GM23338 (cell line): ENCODE results near the gene CXorf65. TPM values are rescaled to one million over a fixed set of nuclear protein-coding genes. Genes with fewer than 3 reads are reported as not detected.
A peak's percentile ranks its signal among the peaks of the same experiment; 100 is the strongest.

Experiments
- ATAC-seq: fragments of 200-7000 bp; cut with Tn5 transposase; 3 replicates; pipeline ENCODE4 v1.9.1; 2020
- DNase-seq: peaks from one replicate; pipeline ENCODE4 v3.0.0-alpha.2; 2015; ENCODE audit warnings: low spot score
- H2AFZ ChIP-seq: fragments of 200-600 bp; sonication (generic); 2 replicates; pipeline ENCODE4 v1.8.0; 2016; ENCODE audit warnings: antibody characterized with exemption, mild to moderate bottlenecking, moderate library complexity
- H3F3A ChIP-seq: fragments of 200-600 bp; sonication (generic); replicated peaks from 2 replicates; pipeline ENCODE4 v1.8.0; 2017; ENCODE audit warnings: antibody characterized with exemption, mixed run types, low read depth
- H3K27ac ChIP-seq: fragments of 200-600 bp; sonication (generic); 2 replicates; pipeline ENCODE4 v1.6.1; 2016; ENCODE audit warnings: low read depth
- H3K27me3 ChIP-seq: fragments of 200-600 bp; sonication (generic); 2 replicates; pipeline ENCODE4 v1.8.0; 2016; ENCODE audit warnings: mild to moderate bottlenecking, mixed run types, moderate library complexity; ENCODE audit not compliant: insufficient read depth
- H3K36me3 ChIP-seq: fragments of 200-600 bp; sonication (generic); 2 replicates; pipeline ENCODE4 v1.8.0; 2016; ENCODE audit warnings: mild to moderate bottlenecking; ENCODE audit not compliant: insufficient read depth
- H3K4me1 ChIP-seq: fragments of 200-600 bp; sonication (generic); 2 replicates; pipeline ENCODE4 v1.8.0; 2016; ENCODE audit warnings: mild to moderate bottlenecking, moderate library complexity; ENCODE audit not compliant: insufficient read depth
- H3K4me2 ChIP-seq: fragments of 200-600 bp; sonication (generic); 2 replicates; pipeline ENCODE4 v1.7.1; 2017; ENCODE audit warnings: mixed run types
- H3K4me3 ChIP-seq: fragments of 200-600 bp; sonication (generic); 2 replicates; pipeline ENCODE4 v1.6.1; 2016; ENCODE audit warnings: mixed run types
- H3K79me2 ChIP-seq: fragments of 200-600 bp; sonication (generic); replicated peaks from 2 replicates; pipeline ENCODE4 v1.8.0; 2017; ENCODE audit warnings: mild to moderate bottlenecking; ENCODE audit not compliant: insufficient read depth
- H3K9me2 ChIP-seq: fragments of 200-600 bp; sonication (generic); 2 replicates; pipeline ENCODE4 v1.8.0; 2017; ENCODE audit not compliant: insufficient read depth
- H4K20me1 ChIP-seq: fragments of 200-600 bp; sonication (generic); replicated peaks from 2 replicates; pipeline ENCODE4 v1.8.0; 2017; ENCODE audit warnings: mild to moderate bottlenecking; ENCODE audit not compliant: insufficient read depth
- H3K27ac Mint-ChIP-seq: 2 replicates; pipeline ENCODE4 v1.8.0; 2020; ENCODE audit warnings: inconsistent platforms, mild to moderate bottlenecking, moderate library complexity, mixed read lengths
- H3K27me3 Mint-ChIP-seq: 3 replicates; pipeline ENCODE4 v1.8.0; 2022; ENCODE audit warnings: low read depth, mild to moderate bottlenecking, moderate library complexity, mixed read lengths, inconsistent platforms; ENCODE audit not compliant: insufficient read depth, poor library complexity
- H3K36me3 Mint-ChIP-seq: 3 replicates; pipeline ENCODE4 v1.8.0; 2021; ENCODE audit warnings: low read depth, mild to moderate bottlenecking, inconsistent platforms, moderate library complexity, mixed read lengths
- H3K4me1 Mint-ChIP-seq: 3 replicates; pipeline ENCODE4 v1.8.0; 2020; ENCODE audit warnings: mild to moderate bottlenecking, inconsistent platforms, mixed read lengths
- H3K4me3 Mint-ChIP-seq: 3 replicates; pipeline ENCODE4 v1.8.0; 2021; ENCODE audit warnings: moderate library complexity, mild to moderate bottlenecking, inconsistent platforms, mixed read lengths
- H3K9me3 Mint-ChIP-seq: 3 replicates; pipeline ENCODE4 v1.8.0; 2020; ENCODE audit warnings: moderate library complexity, mild to moderate bottlenecking, inconsistent platforms, mixed read lengths
- ETS1 ChIP-seq: IDR thresholded peaks from 2 replicates; pipeline ENCODE4 v1.6.1; 2016; ENCODE audit warnings: antibody characterized with exemption
- EZH2 ChIP-seq: fragments of 200-600 bp; sonication (generic); IDR thresholded peaks from one replicate; pipeline ENCODE4 v1.8.0; 2017; ENCODE audit warnings: antibody characterized with exemption, mild to moderate bottlenecking, low read depth; ENCODE audit not compliant: unreplicated experiment
- JUNB ChIP-seq: IDR thresholded peaks from one replicate; pipeline ENCODE4 v1.6.1; 2016; ENCODE audit warnings: antibody characterized with exemption; ENCODE audit not compliant: unreplicated experiment
- NANOG ChIP-seq: IDR thresholded peaks from 2 replicates; pipeline ENCODE4 v1.6.1; 2016; ENCODE audit warnings: antibody characterized with exemption, borderline replicate concordance
- POLR2AphosphoS5 ChIP-seq: IDR thresholded peaks from 2 replicates; pipeline ENCODE4 v1.6.1; 2016; ENCODE audit warnings: antibody characterized with exemption, low read depth
- REST ChIP-seq: IDR thresholded peaks from one replicate; pipeline ENCODE4 v1.6.1; 2018; ENCODE audit warnings: antibody characterized with exemption; ENCODE audit not compliant: unreplicated experiment
- STAT1 ChIP-seq: IDR thresholded peaks from one replicate; pipeline ENCODE4 v1.6.1; 2016; ENCODE audit warnings: antibody characterized with exemption; ENCODE audit not compliant: unreplicated experiment
- ZNF114 ChIP-seq: fragments of 250-450 bp; sonication (Bioruptor Pico); IDR thresholded peaks from 2 replicates; pipeline ENCODE4 v1.5.0; 2020; ENCODE audit warnings: mild to moderate bottlenecking, moderate library complexity
- ZNF331 ChIP-seq: fragments of 250-450 bp; sonication (Bioruptor Pico); IDR thresholded peaks from 2 replicates; pipeline ENCODE4 v1.5.0; 2020; ENCODE audit warnings: low read depth, mild to moderate bottlenecking, moderate library complexity
- polyA plus RNA-seq: library from polyadenylated mRNA; unstranded; fragments of >200 nt; fragmentation: Nextera tagmentation; extraction: Ambion mirVana; gene quantifications from 2 replicates; pipeline ENCODE4 v1.2.1, GENCODE V29; 2016
- total RNA-seq: library from RNA; depleted of rRNA; stranded (reverse); fragments of >200 nt; shearing (Covaris generic); gene quantifications from 2 replicates; pipeline ENCODE4 v1.2.3, GENCODE V29; 2014

Gene CXorf65
- total and polyA plus RNA-seq, 2 experiments from 2014 or later, result 0.79 TPM; not detected in 1

- Histone ChIP-seq H3K4me2 (peak within 1 kb of the TSS; percentile 82), H3K36me3 (no peaks in the 10 kb centered on the region), H2AFZ (no peak within 1 kb of the TSS), H3K4me3 (peak within 1 kb of the TSS; percentile 70), H3K4me1 (0 out of 2 replicates have a peak, but pooled peaks cover 5% of the 10 kb centered on the region), H3K27ac (no peak within 1 kb of the TSS), H3K9me2 (no peaks in the 10 kb centered on the region), H3F3A (peaks cover 5% of the 10 kb centered on the region; the same call in 1 of the 2 replicates), H3K27me3 (peaks cover 30% of the 10 kb centered on the region), H4K20me1 (0 out of 2 replicates have a peak, but pooled peaks cover 4% of the 10 kb centered on the region), H3K79me2 (no peaks in the 10 kb centered on the region)
- Mint-ChIP-seq H3K4me3 (peak within 1 kb of the TSS; percentile 78), H3K9me3 (no peaks in the 10 kb centered on the region), H3K4me1 (no peaks in the 10 kb centered on the region; the same call in 2 of the 3 replicates), H3K36me3 (peaks cover 36% of the 10 kb centered on the region), H3K27ac (no peak within 1 kb of the TSS; the same call in 1 of the 2 replicates), H3K27me3 (no peaks in the 10 kb centered on the region)
- DNase-seq (peak; percentile 87), ATAC-seq (peak; percentile 91)
- TF ChIP-seq NANOG (peak; percentile 43; the same call in 1 of the 2 replicates), EZH2 (no peak)
These were observed 11.8 kb upstream of the CXorf65 start, which contains the start of gene MED12 for GRCh38 chrX:71118032-71118984. MED12 (plus strand) TSS chrX:71118596; CDS start chrX:71118755, 159 bp downstream.

GRCh38 chrX:71117358-71117757 lies 10.8 kb upstream of the CXorf65 start:
- Histone ChIP-seq H3K36me3 (no peaks in the 10 kb centered on the region), H3K79me2 (no peaks in the 10 kb centered on the region), H3K27me3 (peaks cover 35% of the 10 kb centered on the region), H3K4me3 (peak overlapping the region; percentile 70; the same call in 1 of the 2 replicates), H4K20me1 (0 out of 2 replicates have a peak, but pooled peaks cover 4% of the 10 kb centered on the region), H3K4me1 (0 out of 2 replicates have a peak, but pooled peaks cover 5% of the 10 kb centered on the region), H3K27ac (no peak overlapping the region), H3K9me2 (no peaks in the 10 kb centered on the region), H3F3A (peaks cover 5% of the 10 kb centered on the region; the same call in 1 of the 2 replicates), H2AFZ (no peak overlapping the region), H3K4me2 (peak overlapping the region; percentile 82)
- DNase-seq (no peak), ATAC-seq (no peak)
- Mint-ChIP-seq H3K27ac (no peak overlapping the region), H3K27me3 (no peaks in the 10 kb centered on the region), H3K36me3 (peaks cover 27% of the 10 kb centered on the region), H3K9me3 (no peaks in the 10 kb centered on the region), H3K4me1 (no peaks in the 10 kb centered on the region; the same call in 2 of the 3 replicates), H3K4me3 (no peak overlapping the region; the same call in 2 of the 3 replicates)
- TF ChIP-seq NANOG, result no peak
- no peak for TF ChIP-seq ETS1
- no peak for TF ChIP-seq JUNB
- no peak for TF ChIP-seq ZNF114 (CRISPR knock-in tag)
- TF ChIP-seq POLR2AphosphoS5, result no peak
- no peak for TF ChIP-seq ZNF331 (CRISPR knock-in tag)
- TF ChIP-seq STAT1, result no peak
- TF ChIP-seq EZH2, result no peak
- TF ChIP-seq REST, result no peak
